ENCODE results near the gene GADD45A. TPM values are rescaled to one million over a fixed set of nuclear protein-coding genes. Genes with fewer than 3 reads are reported as not detected.

Gene GADD45A
- total RNA-seq, 2 donors from 2014 or later, result 48.0 to 52.4 TPM

- Mint-ChIP-seq H3K27ac (peak overlapping the region; percentile 83), H3K9me3 (no peaks in the 10 kb centered on the region), H3K36me3 (ENCODE audit: low read depth) (peaks cover 18% of the 10 kb centered on the region), H3K4me3 (peak overlapping the region; percentile 92), H3K4me1 (peaks cover 45% of the 10 kb centered on the region), H3K27me3 (ENCODE audit: insufficient read depth) (no peaks in the 10 kb centered on the region)
- peak overlapping the region; percentile 91 for H3K4me3 ChIP-seq (ENCODE audit: low read length)
- H3K9ac ChIP-seq (ENCODE audit: extremely low read depth, low read length, poor library complexity, severe bottlenecking), result no peak overlapping the region
- H3K36me3 ChIP-seq (ENCODE audit: control insufficient read depth, insufficient read depth, low read length), result peaks cover 32% of the 10 kb centered on the region
- no peaks in the 10 kb centered on the region for H3K27me3 ChIP-seq (ENCODE audit: control insufficient read depth, insufficient read depth, low read length, poor library complexity, severe bottlenecking)
- 70% methylated on average over 3 of the region's 3 CpGs for WGBS, 2 experiments (ENCODE audit: insufficient coverage in 1 of 2, insufficient read length in 1 of 2)
- peaks cover 22% of the 10 kb centered on the region for H3K4me1 ChIP-seq (ENCODE audit: control insufficient read depth, insufficient read depth, low read length)
- TF ChIP-seq CTCF (conservative IDR thresholded peaks at IDR 0.05), result no peak
- DNase-seq, result no peak
- H3K9me3 ChIP-seq (ENCODE audit: control insufficient read depth, low read length), result no peaks in the 10 kb centered on the region
- H3K27ac ChIP-seq (ENCODE audit: low read depth, low read length), result no peak overlapping the region
Measured at GRCh38 chr1:67689267-67690017, 4.4 kb downstream of the GADD45A start.

GRCh38 chr1:67690018-67690363, 5.0 kb downstream of the GADD45A start:
- TF ChIP-seq CTCF (conservative IDR thresholded peaks at IDR 0.05), result no peak
- Mint-ChIP-seq H3K9me3 (no peaks in the 10 kb centered on the region), H3K27ac (no peak overlapping the region), H3K27me3 (ENCODE audit: insufficient read depth) (no peaks in the 10 kb centered on the region), H3K4me3 (no peak overlapping the region), H3K4me1 (peaks cover 47% of the 10 kb centered on the region), H3K36me3 (ENCODE audit: low read depth) (peaks cover 18% of the 10 kb centered on the region)
- Histone ChIP-seq H3K9ac (ENCODE audit: extremely low read depth, low read length, poor library complexity, severe bottlenecking) (no peak overlapping the region), H3K36me3 (ENCODE audit: control insufficient read depth, insufficient read depth, low read length) (peaks cover 32% of the 10 kb centered on the region), H3K27me3 (ENCODE audit: control insufficient read depth, insufficient read depth, low read length, poor library complexity, severe bottlenecking) (no peaks in the 10 kb centered on the region), H3K4me3 (ENCODE audit: low read length) (no peak overlapping the region), H3K4me1 (ENCODE audit: control insufficient read depth, insufficient read depth, low read length) (peaks cover 22% of the 10 kb centered on the region), H3K27ac (ENCODE audit: low read depth, low read length) (no peak overlapping the region), H3K9me3 (ENCODE audit: control insufficient read depth, low read length) (no peaks in the 10 kb centered on the region)
- no peak for DNase-seq

- Mint-ChIP-seq H3K27me3 (ENCODE audit: insufficient read depth) (no peaks in the 10 kb centered on the region), H3K36me3 (ENCODE audit: low read depth) (peaks cover 18% of the 10 kb centered on the region), H3K9me3 (no peaks in the 10 kb centered on the region), H3K4me1 (peaks cover 51% of the 10 kb centered on the region), H3K4me3 (no peak overlapping the region), H3K27ac (no peak overlapping the region)
- H3K27ac ChIP-seq (ENCODE audit: low read depth, low read length), result no peak overlapping the region
- H3K9me3 ChIP-seq (ENCODE audit: control insufficient read depth, low read length), result no peaks in the 10 kb centered on the region
- TF ChIP-seq CTCF (conservative IDR thresholded peaks at IDR 0.05), result no peak
- WGBS, 2 experiments (ENCODE audit: insufficient coverage in 1 of 2, insufficient read length in 1 of 2), result 91% methylated on average over 2 of the region's 2 CpGs; no CpG with 5 or more reads in 1 of the 2 experiments
- peaks cover 22% of the 10 kb centered on the region for H3K4me1 ChIP-seq (ENCODE audit: control insufficient read depth, insufficient read depth, low read length)
- no peaks in the 10 kb centered on the region for H3K27me3 ChIP-seq (ENCODE audit: control insufficient read depth, insufficient read depth, low read length, poor library complexity, severe bottlenecking)
- H3K36me3 ChIP-seq (ENCODE audit: control insufficient read depth, insufficient read depth, low read length), result peaks cover 32% of the 10 kb centered on the region
- no peak overlapping the region for H3K4me3 ChIP-seq (ENCODE audit: low read length)
- H3K9ac ChIP-seq (ENCODE audit: extremely low read depth, low read length, poor library complexity, severe bottlenecking), result no peak overlapping the region
- no peak for DNase-seq
Measured at GRCh38 chr1:67690411-67690810, 5.4 kb downstream of the GADD45A start.
